K562 (cell line): ENCODE data around the gene HIF1A. TPM values are rescaled to one million over a fixed set of nuclear protein-coding genes. Genes with fewer than 3 reads are reported as not detected.
A peak's percentile ranks its signal among the peaks of the same experiment; 100 is the strongest.

Experiments
- CEBPZ ChIP-seq: fragments of 150-350 bp; IDR thresholded peaks from 2 replicates; pipeline ENCODE4 v1.6.1; 2014; ENCODE audit warnings: low read depth, mild to moderate bottlenecking, low read length, borderline replicate concordance
- ETS2 ChIP-seq: IDR thresholded peaks from 2 replicates; pipeline ENCODE4 v1.6.1; 2016; ENCODE audit warnings: borderline replicate concordance, missing genetic modification characterization, mild to moderate bottlenecking, moderate library complexity, missing compliant biosample characterization; ENCODE audit not compliant: poor library complexity, severe bottlenecking
- GATAD2B ChIP-seq: fragments of 450-650 bp; IDR thresholded peaks from 2 replicates; pipeline ENCODE4 v1.6.1; 2017; ENCODE audit warnings: mild to moderate bottlenecking, borderline replicate concordance
- GMEB1 ChIP-seq: fragments of 250-450 bp; sonication (Bioruptor Pico); IDR thresholded peaks from 2 replicates; pipeline ENCODE4 v1.4.0; 2020; ENCODE audit warnings: mild to moderate bottlenecking
- IRF2 ChIP-seq: sonication (generic); formaldehyde crosslinking; IDR thresholded peaks from 2 replicates; pipeline ENCODE4 v1.8.1; 2022; ENCODE audit warnings: mild to moderate bottlenecking, missing genetic modification reagents
- KLF1 ChIP-seq: fragments of 450-650 bp; IDR thresholded peaks from 2 replicates; pipeline ENCODE4 v1.6.1; 2016; ENCODE audit warnings: missing genetic modification characterization, missing compliant biosample characterization
- PTTG1 ChIP-seq: fragments of 450-650 bp; IDR thresholded peaks from 2 replicates; pipeline ENCODE4 v1.6.1; 2016; ENCODE audit warnings: low read depth, mild to moderate bottlenecking, missing genetic modification characterization, missing compliant biosample characterization
- RBM22 ChIP-seq: fragments of 200-400 bp; formaldehyde crosslinking; IDR thresholded peaks from 2 replicates; pipeline ENCODE4 v1.6.1; 2018; ENCODE audit warnings: low read length, low read depth; ENCODE audit not compliant: poor library complexity, severe bottlenecking
- SUPT5H ChIP-seq: fragments of 450-650 bp; IDR thresholded peaks from 2 replicates; pipeline ENCODE4 v1.6.1; 2016
- TEAD2 ChIP-seq: fragments of 450-650 bp; IDR thresholded peaks from 2 replicates; pipeline ENCODE4 v1.6.1; 2016; ENCODE audit warnings: missing genetic modification characterization, control low read depth, missing compliant biosample characterization
- THAP12 ChIP-seq: fragments of 250-450 bp; sonication (Bioruptor Pico); IDR thresholded peaks from 2 replicates; pipeline ENCODE4 v1.9.0; 2021; ENCODE audit warnings: mild to moderate bottlenecking, inconsistent platforms
- ZFX ChIP-seq: sonication (generic); formaldehyde crosslinking; IDR thresholded peaks from 2 replicates; pipeline ENCODE4 v1.8.0; 2022; ENCODE audit warnings: mild to moderate bottlenecking, missing genetic modification reagents, moderate library complexity
- ZNF232 ChIP-seq: sonication (generic); formaldehyde crosslinking; IDR thresholded peaks from 2 replicates; pipeline ENCODE4 v1.8.0; 2022; ENCODE audit warnings: mild to moderate bottlenecking, missing genetic modification reagents
- polyA plus RNA-seq, 8 experiments: library from polyadenylated mRNA; depleted of rRNA in 4 of 8; stranded (reverse) in 5 of 8; unstranded in 3 of 8; fragments of >200 nt; fragmentation: Nextera tagmentation in 2 of 8; fragmentation: Illumina TruSeq in 1 of 8; extraction: Ambion mirVana in 2 of 8; extraction: Trizol in 1 of 8; gene quantifications; 2 replicates each; pipeline versions ENCODE4 v1.2.1 to v1.2.3, GENCODE V29; 2011 to 2014; ENCODE audit warnings: inconsistent platforms in 1 of 8, missing spikeins in 1 of 8
- total RNA-seq, 7 experiments: library from RNA; depleted of rRNA in 6 of 7; stranded (reverse); fragments of >200 nt in 6 of 7; fragmentation: Illumina TruSeq in 2 of 7; extraction: Trizol in 2 of 7; gene quantifications; 2 replicates each; pipeline versions ENCODE4 v1.2.1 to v1.2.3, GENCODE V29; 2011 to 2021; ENCODE audit warnings: low replicate concordance in 1 of 7
- TF ChIP-seq, protein P1 (sequence below): sonication (generic); formaldehyde crosslinking; IDR thresholded peaks from 2 replicates; pipeline ENCODE4 v1.8.0; 2022; ENCODE audit warnings: mild to moderate bottlenecking, missing genetic modification reagents, borderline replicate concordance

The HIF1A gene
- total and polyA plus RNA-seq, 9 of the 15 experiments (the other 6 are each of a cell fraction or from before 2014, with no cell fraction given): 5.9 to 35.3 (median 24.2) TPM

DNA sequence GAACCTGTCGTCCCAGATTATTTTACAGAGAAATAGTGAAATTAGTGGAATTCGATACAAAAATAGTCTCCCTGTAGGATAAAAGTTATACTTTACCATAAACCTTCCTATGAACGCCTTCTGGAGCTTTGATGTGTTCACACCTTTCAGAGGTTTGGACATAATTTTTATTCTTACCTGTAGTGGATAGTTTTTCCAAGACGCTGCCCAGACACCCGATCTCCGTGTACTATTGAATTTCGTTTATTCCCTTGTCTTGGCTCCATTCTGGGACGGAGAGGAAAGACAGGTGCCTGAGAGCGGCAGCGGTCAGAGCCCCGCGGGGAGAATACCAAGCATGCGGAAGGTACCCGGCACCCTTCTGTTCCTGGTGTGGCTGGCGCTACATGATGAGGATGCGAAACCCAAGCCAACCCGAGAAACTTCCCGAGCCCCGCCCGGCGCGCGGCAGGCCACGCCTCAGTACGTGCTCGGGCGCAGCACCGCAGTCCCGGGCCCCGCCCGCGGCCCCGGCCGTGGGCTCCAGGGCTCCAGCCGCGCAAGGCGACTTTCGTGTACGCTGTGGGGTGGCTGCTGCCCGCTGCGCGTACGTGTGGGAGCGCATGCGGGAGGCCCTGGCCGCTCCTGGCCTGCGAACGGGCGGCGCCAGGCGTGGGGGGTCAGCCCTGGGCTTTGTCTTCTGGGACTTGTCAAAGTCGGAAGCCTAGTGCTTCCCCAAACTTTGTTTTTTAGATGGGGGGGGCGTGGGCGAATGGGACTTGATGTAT, 55.6 kb downstream of the HIF1A start (continued):
- TF ChIP-seq IRF2: no peak
- no peak for TF ChIP-seq ZNF232
- no peak for TF ChIP-seq KLF1 (tag)
- TF ChIP-seq RBM22: peak; percentile 60
- TF ChIP-seq THAP12: 0 out of 2 replicates have a peak, but pooled peaks have one; percentile 9
- TF ChIP-seq GMEB1 (CRISPR knock-in tag): peak; percentile 81
- no peak for TF ChIP-seq PTTG1 (tag)
- TF ChIP-seq, protein P1, sequence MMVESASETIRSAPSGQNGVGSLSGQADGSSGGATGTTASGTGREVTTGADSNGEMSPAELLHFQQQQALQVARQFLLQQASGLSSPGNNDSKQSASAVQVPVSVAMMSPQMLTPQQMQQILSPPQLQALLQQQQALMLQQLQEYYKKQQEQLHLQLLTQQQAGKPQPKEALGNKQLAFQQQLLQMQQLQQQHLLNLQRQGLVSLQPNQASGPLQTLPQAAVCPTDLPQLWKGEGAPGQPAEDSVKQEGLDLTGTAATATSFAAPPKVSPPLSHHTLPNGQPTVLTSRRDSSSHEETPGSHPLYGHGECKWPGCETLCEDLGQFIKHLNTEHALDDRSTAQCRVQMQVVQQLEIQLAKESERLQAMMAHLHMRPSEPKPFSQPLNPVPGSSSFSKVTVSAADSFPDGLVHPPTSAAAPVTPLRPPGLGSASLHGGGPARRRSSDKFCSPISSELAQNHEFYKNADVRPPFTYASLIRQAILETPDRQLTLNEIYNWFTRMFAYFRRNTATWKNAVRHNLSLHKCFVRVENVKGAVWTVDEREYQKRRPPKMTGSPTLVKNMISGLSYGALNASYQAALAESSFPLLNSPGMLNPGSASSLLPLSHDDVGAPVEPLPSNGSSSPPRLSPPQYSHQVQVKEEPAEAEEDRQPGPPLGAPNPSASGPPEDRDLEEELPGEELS (CRISPR knock-in tag): no peak
- TF ChIP-seq SUPT5H: peak; percentile 63
- peak; percentile 77; the same call in 1 of the 2 replicates for TF ChIP-seq GATAD2B
- no peak for TF ChIP-seq ETS2 (tag)
- peak; percentile 53; the same call in 1 of the 2 replicates for TF ChIP-seq ZFX
- TF ChIP-seq CEBPZ: no peak
- TF ChIP-seq TEAD2: no peak
